Thyroid gland (tissue), 4 donors: Measurements from ENCODE around the gene LEMD3.

Experiments
- CTCF ChIP-seq, 6 experiments: fragments of 200-600 bp in 3 of 6; fragments of 450-650 bp in 3 of 6; sonication (generic) in 3 of 6; IDR thresholded peaks; one replicate each; pipeline ENCODE4 v1.5.1; 2016 to 2019; ENCODE audit warnings: antibody characterized with exemption in 6 of 6, mild to moderate bottlenecking in 2 of 6, inconsistent platforms in 1 of 6, moderate library complexity in 1 of 6
- POLR2A ChIP-seq, 2 donors: fragments of 450-650 bp; IDR thresholded peaks; one replicate each; pipeline ENCODE4 v1.6.1; 2017; ENCODE audit warnings: antibody characterized with exemption in 2 of 2, mild to moderate bottlenecking in 2 of 2, moderate library complexity in 1 of 2

- TF ChIP-seq CTCF (IDR thresholded peaks at IDR 0.05), result no peak
- no peak for TF ChIP-seq POLR2A (IDR thresholded peaks at IDR 0.05)
Observed at GRCh38 chr12:65279369-65280112, 110.2 kb downstream of the LEMD3 start.
